SU-DHL-6 (cell line): ENCODE measurements around the gene EEF1A2.

Source experiments
- CTCF ChIP-seq: fragments of 200-600 bp; sonication (generic); IDR thresholded peaks from one replicate; pipeline ENCODE4 v1.5.1; 2017; ENCODE audit warnings: antibody characterized with exemption, mild to moderate bottlenecking, low read length, moderate library complexity; ENCODE audit not compliant: insufficient read depth, poor library complexity, severe bottlenecking
- EZH2phosphoT487 ChIP-seq: fragments of 200-600 bp; sonication (generic), shearing (Covaris generic); conservative IDR thresholded peaks from 2 replicates; pipeline ENCODE4 v1.6.1; 2018; ENCODE audit warnings: mild to moderate bottlenecking, antibody characterized with exemption, low read length, moderate library complexity, mixed read lengths

GRCh38 chr20:63443606-63444395 lies 55.1 kb downstream of the EEF1A2 start:
- no peak for TF ChIP-seq CTCF
- TF ChIP-seq EZH2phosphoT487: no peak
